NT2/D1 (cell line): ENCODE measurements around the gene MLXIP.

ENCODE experiments used
- SUZ12 ChIP-seq: IDR thresholded peaks from 2 replicates; pipeline ENCODE4 v1.6.1; 2011; ENCODE audit not compliant: insufficient read length, insufficient read depth; ENCODE audit errors: extremely low read depth
- YY1 ChIP-seq: IDR thresholded peaks from 2 replicates; pipeline ENCODE4 v1.6.1; 2011; ENCODE audit not compliant: insufficient read length, insufficient read depth

- TF ChIP-seq YY1: no peak
- TF ChIP-seq SUZ12: no peak
Measured at GRCh38 chr12:122121745-122122144, 43.2 kb downstream of the MLXIP start.
